ENCODE measurements around the gene RBFOX2. TPM values are rescaled to one million over a fixed set of nuclear protein-coding genes. Genes with fewer than 3 reads are reported as not detected.
A peak's percentile ranks its signal among the peaks of the same experiment; 100 is the strongest.
"Not testable (repeated sequence)": the region's sequence is repeated elsewhere in the genome, so short reads cannot be mapped to it uniquely, and the experiment has no call there.

Gene RBFOX2
- total and polyA plus RNA-seq, 4 donors = 139 to 178 (median 153) TPM

GRCh38 chr22:36048911-36049677, 20.5 kb upstream of the RBFOX2 start:
- no peaks in the 10 kb centered on the region for H3K9me3 ChIP-seq (ENCODE audit: control insufficient read depth, insufficient read depth, low read length)
- no peak overlapping the region for H3K4me3 ChIP-seq (ENCODE audit: low read depth, low read length)
- 77% methylated on average over 7 of the region's 11 CpGs for WGBS (ENCODE audit: insufficient coverage)
- H3K36me3 ChIP-seq (ENCODE audit: control insufficient read depth, insufficient read depth, low read length) = no peaks in the 10 kb centered on the region
- DNase-seq (ENCODE audit: low read depth in 4 of 6, low spot score in 6 of 6) = no peak
- no peaks in the 10 kb centered on the region for H3K4me1 ChIP-seq (ENCODE audit: control insufficient read depth, insufficient read depth, low read length)
- H3K27ac ChIP-seq (ENCODE audit: low read depth, low read length) = no peak overlapping the region
- H3K27me3 ChIP-seq (ENCODE audit: control insufficient read depth, insufficient read depth, low read length) = no peaks in the 10 kb centered on the region

- WGBS (ENCODE audit: insufficient coverage) = no CpG with 5 or more reads among the region's 3 CpGs
Observed at GRCh38 chr22:36044517-36044916, 15.9 kb upstream of the RBFOX2 start.

GRCh38 chr22:36042240-36042639, 13.6 kb upstream of the RBFOX2 start:
- DNase-seq (ENCODE audit: low read depth in 4 of 6, low spot score in 6 of 6) = no peak
- no peak overlapping the region for H3K4me3 ChIP-seq (ENCODE audit: low read depth, low read length)
- no peaks in the 10 kb centered on the region for H3K36me3 ChIP-seq (ENCODE audit: control insufficient read depth, insufficient read depth, low read length)
- 100% methylated on average over 2 of the region's 5 CpGs for WGBS (ENCODE audit: insufficient coverage)
- no peaks in the 10 kb centered on the region for H3K27me3 ChIP-seq (ENCODE audit: control insufficient read depth, insufficient read depth, low read length)
- no peaks in the 10 kb centered on the region for H3K4me1 ChIP-seq (ENCODE audit: control insufficient read depth, insufficient read depth, low read length)
- H3K27ac ChIP-seq (ENCODE audit: low read depth, low read length) = no peak overlapping the region
- no peaks in the 10 kb centered on the region for H3K9me3 ChIP-seq (ENCODE audit: control insufficient read depth, insufficient read depth, low read length)

More at GRCh38 chr22:36044517-36044916, 15.9 kb upstream of the RBFOX2 start:
- H3K9me3 ChIP-seq (ENCODE audit: control insufficient read depth, insufficient read depth, low read length); H3K4me3 ChIP-seq (ENCODE audit: low read depth, low read length); H3K27ac ChIP-seq (ENCODE audit: low read depth, low read length); H3K4me1 ChIP-seq (ENCODE audit: control insufficient read depth, insufficient read depth, low read length); DNase-seq (ENCODE audit: low read depth in 4 of 6, low spot score in 6 of 6); H3K27me3 ChIP-seq (ENCODE audit: control insufficient read depth, insufficient read depth, low read length); H3K36me3 ChIP-seq (ENCODE audit: control insufficient read depth, insufficient read depth, low read length): not testable (repeated sequence)

GRCh38 chr22:36039125-36039524, 10.5 kb upstream of the RBFOX2 start:
- no peak for DNase-seq (ENCODE audit: low read depth in 4 of 6, low spot score in 6 of 6)
- H3K36me3 ChIP-seq (ENCODE audit: control insufficient read depth, insufficient read depth, low read length) = no peaks in the 10 kb centered on the region
- WGBS (ENCODE audit: insufficient coverage) = no CpG with 5 or more reads among the region's 3 CpGs
- H3K4me3 ChIP-seq (ENCODE audit: low read depth, low read length) = no peak overlapping the region
- H3K4me1 ChIP-seq (ENCODE audit: control insufficient read depth, insufficient read depth, low read length) = peaks cover 3% of the 10 kb centered on the region
- no peaks in the 10 kb centered on the region for H3K9me3 ChIP-seq (ENCODE audit: control insufficient read depth, insufficient read depth, low read length)
- H3K27me3 ChIP-seq (ENCODE audit: control insufficient read depth, insufficient read depth, low read length) = no peaks in the 10 kb centered on the region
- no peak overlapping the region for H3K27ac ChIP-seq (ENCODE audit: low read depth, low read length)

GRCh38 chr22:36037102-36037758, 8.6 kb upstream of the RBFOX2 start:
- H3K27me3 ChIP-seq (ENCODE audit: control insufficient read depth, insufficient read depth, low read length) = no peaks in the 10 kb centered on the region
- 86% methylated on average over 9 of the region's 10 CpGs for WGBS (ENCODE audit: insufficient coverage)
- no peak for DNase-seq (ENCODE audit: low read depth in 4 of 6, low spot score in 6 of 6)
- no peak overlapping the region for H3K27ac ChIP-seq (ENCODE audit: low read depth, low read length)
- no peak overlapping the region for H3K4me3 ChIP-seq (ENCODE audit: low read depth, low read length)
- H3K9me3 ChIP-seq (ENCODE audit: control insufficient read depth, insufficient read depth, low read length) = no peaks in the 10 kb centered on the region
- H3K36me3 ChIP-seq (ENCODE audit: control insufficient read depth, insufficient read depth, low read length) = no peaks in the 10 kb centered on the region
- peaks cover 3% of the 10 kb centered on the region for H3K4me1 ChIP-seq (ENCODE audit: control insufficient read depth, insufficient read depth, low read length)

GRCh38 chr22:36036167-36036624, 7.6 kb upstream of the RBFOX2 start:
- peaks cover 3% of the 10 kb centered on the region for H3K4me1 ChIP-seq (ENCODE audit: control insufficient read depth, insufficient read depth, low read length)
- H3K36me3 ChIP-seq (ENCODE audit: control insufficient read depth, insufficient read depth, low read length) = no peaks in the 10 kb centered on the region
- DNase-seq (ENCODE audit: low read depth in 4 of 6, low spot score in 6 of 6) = no peak
- H3K9me3 ChIP-seq (ENCODE audit: control insufficient read depth, insufficient read depth, low read length) = no peaks in the 10 kb centered on the region
- WGBS (ENCODE audit: insufficient coverage) = 0% methylated on average over 2 of the region's 6 CpGs
- H3K4me3 ChIP-seq (ENCODE audit: low read depth, low read length) = no peak overlapping the region
- H3K27me3 ChIP-seq (ENCODE audit: control insufficient read depth, insufficient read depth, low read length) = no peaks in the 10 kb centered on the region
- peak overlapping the region; percentile 2 for H3K27ac ChIP-seq (ENCODE audit: low read depth, low read length)

- no peak for DNase-seq (ENCODE audit: low read depth in 4 of 6, low spot score in 6 of 6)
- H3K27me3 ChIP-seq (ENCODE audit: control insufficient read depth, insufficient read depth, low read length) = no peaks in the 10 kb centered on the region
- H3K36me3 ChIP-seq (ENCODE audit: control insufficient read depth, insufficient read depth, low read length) = no peaks in the 10 kb centered on the region
- WGBS (ENCODE audit: insufficient coverage) = 94% methylated on average over 2 of the region's 6 CpGs
- H3K27ac ChIP-seq (ENCODE audit: low read depth, low read length) = no peak overlapping the region
- H3K4me1 ChIP-seq (ENCODE audit: control insufficient read depth, insufficient read depth, low read length) = peaks cover 3% of the 10 kb centered on the region
- H3K9me3 ChIP-seq (ENCODE audit: control insufficient read depth, insufficient read depth, low read length) = no peaks in the 10 kb centered on the region
- H3K4me3 ChIP-seq (ENCODE audit: low read depth, low read length) = no peak overlapping the region
Observed at GRCh38 chr22:36032611-36033010, 4.0 kb upstream of the RBFOX2 start.

- no peaks in the 10 kb centered on the region for H3K9me3 ChIP-seq (ENCODE audit: control insufficient read depth, insufficient read depth, low read length)
- peak overlapping the region; percentile 46 for H3K4me3 ChIP-seq (ENCODE audit: low read depth, low read length)
- no peaks in the 10 kb centered on the region for H3K27me3 ChIP-seq (ENCODE audit: control insufficient read depth, insufficient read depth, low read length)
- peaks cover 8% of the 10 kb centered on the region for H3K4me1 ChIP-seq (ENCODE audit: control insufficient read depth, insufficient read depth, low read length)
- no peak for DNase-seq (ENCODE audit: low read depth in 4 of 6, low spot score in 6 of 6)
- H3K36me3 ChIP-seq (ENCODE audit: control insufficient read depth, insufficient read depth, low read length) = peaks cover 5% of the 10 kb centered on the region
- WGBS (ENCODE audit: insufficient coverage) = 100% methylated on average over 2 of the region's 7 CpGs
- H3K27ac ChIP-seq (ENCODE audit: low read depth, low read length) = peak overlapping the region; percentile 75
Observed at GRCh38 chr22:36029406-36029755, 757 bp upstream of the RBFOX2 start.

GRCh38 chr22:36027935-36028645, 534 bp downstream of the RBFOX2 start:
- Histone ChIP-seq H3K27me3 (ENCODE audit: control insufficient read depth, insufficient read depth, low read length) (no peaks in the 10 kb centered on the region), H3K4me1 (ENCODE audit: control insufficient read depth, insufficient read depth, low read length) (peaks cover 8% of the 10 kb centered on the region)
- DNase-seq (ENCODE audit: low read depth in 4 of 6, low spot score in 6 of 6) = peak in 1 of 6 donors; percentile 23

More at GRCh38 chr22:36027935-36028645, 534 bp downstream of the RBFOX2 start:
- no peaks in the 10 kb centered on the region for H3K9me3 ChIP-seq (ENCODE audit: control insufficient read depth, insufficient read depth, low read length)
- WGBS (ENCODE audit: insufficient coverage) = under 1% methylated on average over 86 of the region's 87 CpGs
- peak overlapping the region; percentile 82 for H3K27ac ChIP-seq (ENCODE audit: low read depth, low read length)
- peaks cover 5% of the 10 kb centered on the region for H3K36me3 ChIP-seq (ENCODE audit: control insufficient read depth, insufficient read depth, low read length)
- peak overlapping the region; percentile 68 for H3K4me3 ChIP-seq (ENCODE audit: low read depth, low read length)
